SU-DHL-6 (cell line): ENCODE measurements around the gene TMSB4X.

Experiments
- CTCF ChIP-seq: fragments of 200-600 bp; sonication (generic); IDR thresholded peaks from one replicate; pipeline ENCODE4 v1.5.1; 2017; ENCODE audit warnings: antibody characterized with exemption, mild to moderate bottlenecking, low read length, moderate library complexity; ENCODE audit not compliant: insufficient read depth, poor library complexity, severe bottlenecking
- EZH2phosphoT487 ChIP-seq: fragments of 200-600 bp; sonication (generic), shearing (Covaris generic); conservative IDR thresholded peaks from 2 replicates; pipeline ENCODE4 v1.6.1; 2018; ENCODE audit warnings: mild to moderate bottlenecking, antibody characterized with exemption, low read length, moderate library complexity, mixed read lengths

GRCh38 chrX:12961196-12961718 lies 13.7 kb upstream of the TMSB4X start:
- TF ChIP-seq CTCF (no peak), EZH2phosphoT487 (no peak)
